ENCODE data around the gene MEMO1.
"Not testable (repeated sequence)": the region's sequence is repeated elsewhere in the genome, so short reads cannot be mapped to it uniquely, and the experiment has no call there.

Gene MEMO1

DNA sequence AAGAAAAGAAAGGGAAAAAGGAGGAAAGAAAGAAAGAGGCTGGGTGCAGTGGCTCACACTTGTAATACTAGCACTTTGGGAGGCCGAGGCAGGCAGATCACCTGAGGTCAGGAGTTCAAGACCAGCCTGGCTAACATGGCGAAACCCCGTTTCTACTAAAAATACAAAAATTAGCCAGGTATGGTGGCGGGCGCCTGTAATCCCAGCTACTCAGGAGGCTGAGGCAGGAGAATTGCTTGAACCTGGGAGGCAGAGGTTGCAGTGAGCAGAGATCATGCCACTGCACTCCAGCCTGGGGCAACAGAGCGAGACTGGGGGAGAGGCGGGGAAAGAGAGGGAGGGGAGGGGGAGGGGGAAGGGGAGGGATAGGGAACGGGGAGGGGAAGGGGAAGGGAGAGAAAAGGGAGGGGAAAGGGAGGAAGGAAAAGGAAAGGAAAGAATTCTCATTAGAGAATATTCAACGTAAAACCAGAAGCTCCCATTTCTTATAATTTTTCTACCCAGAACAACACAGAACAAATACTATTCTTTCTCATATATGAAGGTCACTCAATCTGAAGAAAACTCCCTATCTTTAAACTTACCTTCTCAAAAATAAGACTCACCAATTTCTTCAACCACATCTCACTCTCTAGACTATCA, 147.7 kb downstream of the MEMO1 start:
- H3K27me3 ChIP-seq (replicated peaks; ENCODE audit: control insufficient read depth, insufficient read depth, low read length, poor library complexity, severe bottlenecking); H3K4me3 ChIP-seq (ENCODE audit: insufficient read depth, low read depth, low read length, poor library complexity, severe bottlenecking); H3K36me3 ChIP-seq (ENCODE audit: control insufficient read depth, insufficient read depth, low read length); DNase-seq; H3K4me1 ChIP-seq (ENCODE audit: control insufficient read depth, insufficient read depth, low read length, poor library complexity, severe bottlenecking); H3K9me3 ChIP-seq (ENCODE audit: control insufficient read depth, low read length); H3K27ac ChIP-seq (ENCODE audit: insufficient read depth, low read length, poor library complexity, severe bottlenecking): not testable (repeated sequence)

DNA sequence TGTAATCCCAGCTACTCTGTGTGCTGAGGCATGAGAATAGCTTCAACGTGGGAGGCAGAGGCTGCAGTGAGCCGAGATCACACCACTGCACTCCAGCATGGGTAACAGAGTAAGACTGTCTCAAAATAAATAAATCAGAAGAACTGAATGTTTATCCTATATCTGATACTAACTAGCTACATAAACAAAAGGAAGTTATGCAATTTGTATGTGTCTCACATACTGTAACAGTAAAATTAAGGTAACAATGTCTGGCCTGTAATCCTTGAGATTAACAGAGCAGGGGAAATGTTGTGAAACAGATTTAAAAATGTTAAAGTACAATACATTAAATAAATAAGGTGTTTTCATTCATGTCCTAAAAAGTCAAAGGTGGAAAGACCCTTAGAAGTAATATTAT, 150.8 kb downstream of the MEMO1 start:
- H3K4me1 ChIP-seq (ENCODE audit: control insufficient read depth, insufficient read depth, low read length, poor library complexity, severe bottlenecking) = no peaks in the 10 kb centered on the region
- H3K27me3 ChIP-seq (replicated peaks; ENCODE audit: control insufficient read depth, insufficient read depth, low read length, poor library complexity, severe bottlenecking) = no peaks in the 10 kb centered on the region
- no peaks in the 10 kb centered on the region for H3K36me3 ChIP-seq (ENCODE audit: control insufficient read depth, insufficient read depth, low read length)
- no peak overlapping the region for H3K4me3 ChIP-seq (ENCODE audit: insufficient read depth, low read depth, low read length, poor library complexity, severe bottlenecking)
- H3K27ac ChIP-seq (ENCODE audit: insufficient read depth, low read length, poor library complexity, severe bottlenecking) = no peak overlapping the region
- no peaks in the 10 kb centered on the region for H3K9me3 ChIP-seq (ENCODE audit: control insufficient read depth, low read length)
- DNase-seq = no peak

DNA sequence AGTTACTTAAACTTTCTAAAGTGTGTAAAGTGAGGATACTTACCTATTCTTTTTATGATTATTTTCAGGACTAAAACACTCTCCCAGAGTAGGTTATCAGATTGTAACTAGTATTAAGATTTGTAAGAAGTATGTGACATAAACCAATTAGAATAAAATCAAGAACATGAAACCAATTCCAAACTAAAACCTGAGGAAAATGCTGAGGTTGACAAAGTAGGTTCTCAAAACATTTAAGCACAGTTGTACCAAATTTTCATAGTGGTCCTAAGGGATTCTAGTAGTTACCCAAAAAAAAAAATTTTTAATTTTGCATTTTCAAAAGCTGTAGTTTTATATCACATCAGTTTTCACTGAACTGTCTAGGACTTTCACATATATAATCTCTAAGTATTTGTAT, 157.3 kb downstream of the MEMO1 start:
- Histone ChIP-seq H3K4me1 (ENCODE audit: control insufficient read depth, insufficient read depth, low read length, poor library complexity, severe bottlenecking) (no peaks in the 10 kb centered on the region), H3K9me3 (ENCODE audit: control insufficient read depth, low read length) (no peaks in the 10 kb centered on the region), H3K27me3 (replicated peaks; ENCODE audit: control insufficient read depth, insufficient read depth, low read length, poor library complexity, severe bottlenecking) (no peaks in the 10 kb centered on the region), H3K27ac (ENCODE audit: insufficient read depth, low read length, poor library complexity, severe bottlenecking) (no peak overlapping the region), H3K36me3 (ENCODE audit: control insufficient read depth, insufficient read depth, low read length) (no peaks in the 10 kb centered on the region), H3K4me3 (ENCODE audit: insufficient read depth, low read depth, low read length, poor library complexity, severe bottlenecking) (no peak overlapping the region)
- no peak for DNase-seq

DNA sequence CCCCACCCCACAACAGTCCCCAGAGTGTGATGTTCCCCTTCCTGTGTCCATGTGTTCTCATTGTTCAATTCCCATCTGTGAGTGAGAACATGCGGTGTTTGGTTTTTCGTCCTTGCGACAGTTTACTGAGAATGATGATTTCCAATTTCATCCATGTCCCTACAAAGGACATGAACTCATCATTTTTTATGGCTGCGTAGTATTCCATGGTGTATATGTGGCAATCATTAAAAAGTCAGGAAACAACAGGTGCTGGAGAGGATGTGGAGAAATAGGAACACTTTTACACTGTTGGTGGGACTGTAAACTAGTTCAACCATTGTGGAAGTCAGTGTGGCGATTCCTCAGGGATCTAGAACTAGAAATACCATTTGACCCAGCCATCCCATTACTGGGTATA, 168.7 kb downstream of the MEMO1 start:
- not testable (repeated sequence) for H3K27ac ChIP-seq (ENCODE audit: insufficient read depth, low read length, poor library complexity, severe bottlenecking); DNase-seq; H3K4me1 ChIP-seq (ENCODE audit: control insufficient read depth, insufficient read depth, low read length, poor library complexity, severe bottlenecking); H3K9me3 ChIP-seq (ENCODE audit: control insufficient read depth, low read length); H3K27me3 ChIP-seq (replicated peaks; ENCODE audit: control insufficient read depth, insufficient read depth, low read length, poor library complexity, severe bottlenecking); H3K4me3 ChIP-seq (ENCODE audit: insufficient read depth, low read depth, low read length, poor library complexity, severe bottlenecking); H3K36me3 ChIP-seq (ENCODE audit: control insufficient read depth, insufficient read depth, low read length)

DNA sequence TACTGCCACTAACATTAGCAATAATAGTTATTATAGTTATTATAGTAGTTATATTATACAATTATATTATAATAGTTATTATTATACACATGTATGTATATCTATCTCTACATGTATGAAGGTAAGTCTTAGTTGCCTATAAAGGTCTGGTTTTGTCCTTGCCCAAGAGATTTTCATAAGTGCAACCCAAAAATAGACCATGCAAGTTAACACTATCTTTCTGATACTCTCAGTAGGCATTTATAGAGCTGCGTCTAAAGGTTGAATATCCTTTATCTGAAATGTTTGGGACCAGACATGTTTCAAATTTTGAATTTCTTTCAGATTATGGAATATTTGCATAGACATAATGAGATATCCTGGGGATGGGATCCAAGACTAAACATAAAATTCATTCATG, 175.4 kb downstream of the MEMO1 start:
- Histone ChIP-seq H3K9me3 (ENCODE audit: control insufficient read depth, low read length) (no peaks in the 10 kb centered on the region), H3K27me3 (replicated peaks; ENCODE audit: control insufficient read depth, insufficient read depth, low read length, poor library complexity, severe bottlenecking) (no peaks in the 10 kb centered on the region), H3K4me1 (ENCODE audit: control insufficient read depth, insufficient read depth, low read length, poor library complexity, severe bottlenecking) (no peaks in the 10 kb centered on the region), H3K27ac (ENCODE audit: insufficient read depth, low read length, poor library complexity, severe bottlenecking) (no peak overlapping the region), H3K4me3 (ENCODE audit: insufficient read depth, low read depth, low read length, poor library complexity, severe bottlenecking) (no peak overlapping the region), H3K36me3 (ENCODE audit: control insufficient read depth, insufficient read depth, low read length) (no peaks in the 10 kb centered on the region)
- DNase-seq = no peak

DNA sequence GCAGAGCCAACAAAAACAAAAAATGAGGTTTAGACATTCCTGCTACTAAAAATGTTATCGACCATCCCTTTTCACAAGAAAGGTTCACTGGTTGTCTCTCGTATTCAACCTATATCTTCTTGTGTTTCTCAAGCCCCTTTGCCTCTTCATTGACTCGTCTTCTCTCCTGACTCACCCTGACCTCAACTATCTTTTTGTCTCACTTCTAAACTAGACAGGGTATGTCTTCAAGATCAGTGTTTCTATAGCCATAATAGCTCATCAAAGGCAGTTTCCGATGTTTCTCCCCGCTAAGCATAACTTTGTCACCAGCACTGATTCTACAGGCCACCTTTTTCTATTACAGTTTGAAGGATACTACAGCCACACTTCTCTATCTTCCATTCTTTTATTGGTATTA, 178.4 kb downstream of the MEMO1 start:
- H3K36me3 ChIP-seq (ENCODE audit: control insufficient read depth, insufficient read depth, low read length) = no peaks in the 10 kb centered on the region
- DNase-seq = no peak
- H3K27ac ChIP-seq (ENCODE audit: insufficient read depth, low read length, poor library complexity, severe bottlenecking) = no peak overlapping the region
- H3K4me3 ChIP-seq (ENCODE audit: insufficient read depth, low read depth, low read length, poor library complexity, severe bottlenecking) = no peak overlapping the region
- H3K27me3 ChIP-seq (replicated peaks; ENCODE audit: control insufficient read depth, insufficient read depth, low read length, poor library complexity, severe bottlenecking) = no peaks in the 10 kb centered on the region
- H3K4me1 ChIP-seq (ENCODE audit: control insufficient read depth, insufficient read depth, low read length, poor library complexity, severe bottlenecking) = no peaks in the 10 kb centered on the region
- H3K9me3 ChIP-seq (ENCODE audit: control insufficient read depth, low read length) = no peaks in the 10 kb centered on the region

DNA sequence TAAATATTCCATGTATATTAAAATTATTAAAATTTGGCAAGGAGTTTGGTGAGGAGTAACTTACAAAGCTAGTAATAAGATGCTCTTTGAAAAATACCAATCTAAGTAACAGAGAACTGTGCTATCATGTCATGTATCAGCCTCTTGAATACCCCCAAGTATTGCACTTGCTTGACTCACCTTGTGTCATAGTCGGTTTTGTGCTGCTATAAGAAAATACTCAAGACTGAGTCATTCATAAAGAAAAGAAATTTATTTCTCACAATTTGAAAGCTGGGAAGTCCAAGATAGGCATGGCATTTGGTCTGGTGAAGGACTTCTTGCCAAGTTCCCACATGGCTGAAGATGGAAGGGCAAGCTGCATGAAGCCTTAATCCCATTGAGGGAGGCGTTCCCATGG, 179.2 kb downstream of the MEMO1 start:
- H3K4me1 ChIP-seq (ENCODE audit: control insufficient read depth, insufficient read depth, low read length, poor library complexity, severe bottlenecking) = no peaks in the 10 kb centered on the region
- H3K27me3 ChIP-seq (replicated peaks; ENCODE audit: control insufficient read depth, insufficient read depth, low read length, poor library complexity, severe bottlenecking) = no peaks in the 10 kb centered on the region
- no peak overlapping the region for H3K4me3 ChIP-seq (ENCODE audit: insufficient read depth, low read depth, low read length, poor library complexity, severe bottlenecking)
- no peak overlapping the region for H3K27ac ChIP-seq (ENCODE audit: insufficient read depth, low read length, poor library complexity, severe bottlenecking)
- DNase-seq = no peak
- no peaks in the 10 kb centered on the region for H3K9me3 ChIP-seq (ENCODE audit: control insufficient read depth, low read length)
- H3K36me3 ChIP-seq (ENCODE audit: control insufficient read depth, insufficient read depth, low read length) = no peaks in the 10 kb centered on the region

DNA sequence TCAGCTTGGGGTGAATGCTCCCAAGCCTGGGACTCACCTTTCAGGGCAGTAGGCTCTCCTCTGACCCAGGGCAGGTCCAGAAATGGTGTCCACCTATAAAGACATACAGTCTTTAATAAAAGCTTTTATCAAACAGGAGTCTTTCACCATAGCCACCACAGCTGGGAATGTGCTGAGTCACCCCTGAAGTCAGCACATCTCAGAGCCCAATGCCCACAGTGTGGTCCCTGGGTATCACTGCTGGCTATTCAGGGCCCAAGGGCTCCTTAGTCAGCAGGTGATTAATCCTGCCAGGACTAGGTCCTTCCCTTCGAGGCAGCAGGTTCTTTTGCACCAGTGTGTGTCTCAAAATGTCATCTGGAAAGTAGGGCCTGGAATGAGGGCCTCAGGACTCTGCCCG, 181.9 kb downstream of the MEMO1 start:
- H3K4me1 ChIP-seq (ENCODE audit: control insufficient read depth, insufficient read depth, low read length, poor library complexity, severe bottlenecking) = no peaks in the 10 kb centered on the region
- H3K27me3 ChIP-seq (replicated peaks; ENCODE audit: control insufficient read depth, insufficient read depth, low read length, poor library complexity, severe bottlenecking) = no peaks in the 10 kb centered on the region
- H3K4me3 ChIP-seq (ENCODE audit: insufficient read depth, low read depth, low read length, poor library complexity, severe bottlenecking) = no peak overlapping the region
- H3K36me3 ChIP-seq (ENCODE audit: control insufficient read depth, insufficient read depth, low read length) = no peaks in the 10 kb centered on the region
- no peaks in the 10 kb centered on the region for H3K9me3 ChIP-seq (ENCODE audit: control insufficient read depth, low read length)
- H3K27ac ChIP-seq (ENCODE audit: insufficient read depth, low read length, poor library complexity, severe bottlenecking) = no peak overlapping the region
- no peak for DNase-seq

DNA sequence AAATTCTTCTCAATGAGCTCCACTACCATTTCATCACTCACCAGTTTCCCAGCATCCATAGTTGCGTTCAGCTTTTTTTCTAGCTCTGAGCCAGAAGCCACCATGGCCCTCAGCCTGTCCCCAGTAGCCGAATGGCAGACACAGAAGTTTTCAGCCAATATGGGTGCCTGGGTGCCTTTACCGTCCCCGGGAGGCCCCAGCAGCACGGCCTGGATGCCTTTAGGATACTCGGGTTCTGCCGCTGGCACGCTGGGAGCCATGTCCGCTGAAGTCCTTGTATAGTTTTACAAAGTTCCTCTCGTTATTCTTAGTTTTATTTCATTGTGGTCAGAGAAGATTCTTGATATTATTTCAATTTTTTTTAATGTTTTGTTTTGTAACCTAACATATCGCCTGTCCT, 187.2 kb downstream of the MEMO1 start:
- no peak overlapping the region for H3K4me3 ChIP-seq (ENCODE audit: insufficient read depth, low read depth, low read length, poor library complexity, severe bottlenecking)
- no peak overlapping the region for H3K27ac ChIP-seq (ENCODE audit: insufficient read depth, low read length, poor library complexity, severe bottlenecking)
- H3K36me3 ChIP-seq (ENCODE audit: control insufficient read depth, insufficient read depth, low read length) = no peaks in the 10 kb centered on the region
- no peak for DNase-seq
- H3K27me3 ChIP-seq (replicated peaks; ENCODE audit: control insufficient read depth, insufficient read depth, low read length, poor library complexity, severe bottlenecking) = no peaks in the 10 kb centered on the region
- H3K9me3 ChIP-seq (ENCODE audit: control insufficient read depth, low read length) = no peaks in the 10 kb centered on the region
- no peaks in the 10 kb centered on the region for H3K4me1 ChIP-seq (ENCODE audit: control insufficient read depth, insufficient read depth, low read length, poor library complexity, severe bottlenecking)

DNA sequence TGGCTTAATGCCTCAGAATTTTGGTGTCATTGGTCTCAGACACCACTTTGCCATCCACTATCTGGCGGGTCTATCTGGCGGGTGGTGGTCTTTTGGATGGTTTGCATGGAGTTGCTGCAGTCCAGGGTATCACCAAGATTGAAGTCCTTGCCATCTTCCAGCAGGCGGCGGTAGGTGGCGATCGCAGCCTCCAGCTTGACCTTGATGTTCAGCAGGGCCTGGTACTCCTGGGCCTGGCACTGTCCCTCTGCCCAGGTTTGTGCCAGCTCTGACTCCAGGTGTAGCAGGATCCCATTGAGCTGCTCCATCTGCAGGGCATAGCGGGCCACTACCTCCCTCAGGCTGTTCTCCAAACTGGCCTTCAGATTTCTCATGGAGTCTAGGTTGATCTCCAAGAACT, 188.2 kb downstream of the MEMO1 start:
- no peak overlapping the region for H3K27ac ChIP-seq (ENCODE audit: insufficient read depth, low read length, poor library complexity, severe bottlenecking)
- no peak overlapping the region for H3K4me3 ChIP-seq (ENCODE audit: insufficient read depth, low read depth, low read length, poor library complexity, severe bottlenecking)
- H3K4me1 ChIP-seq (ENCODE audit: control insufficient read depth, insufficient read depth, low read length, poor library complexity, severe bottlenecking) = no peaks in the 10 kb centered on the region
- no peaks in the 10 kb centered on the region for H3K9me3 ChIP-seq (ENCODE audit: control insufficient read depth, low read length)
- H3K36me3 ChIP-seq (ENCODE audit: control insufficient read depth, insufficient read depth, low read length) = no peaks in the 10 kb centered on the region
- DNase-seq = no peak
- H3K27me3 ChIP-seq (replicated peaks; ENCODE audit: control insufficient read depth, insufficient read depth, low read length, poor library complexity, severe bottlenecking) = no peaks in the 10 kb centered on the region
